K562 (cell line): Measurements from ENCODE around the gene SORCS1. TPM values are rescaled to one million over a fixed set of nuclear protein-coding genes. Genes with fewer than 3 reads are reported as not detected.

ENCODE experiments used
- ATAC-seq: fragments of 200-7000 bp; cut with Tn5 transposase; 3 replicates; pipeline ENCODE4 v1.9.1; 2020; ENCODE audit warnings: moderate library complexity
- BruUV-seq: library from RNA; stranded (reverse); fragments of 400-500 nt; replicated peaks from 2 replicates; lab custom pipeline; 2021; lab: Mats Ljungman, UMichigan
- CTCF ChIA-PET: fragments of 300-600 bp; formaldehyde crosslinking; extraction: SDS; loops from one replicate; lab custom pipeline; 2021; ENCODE audit warnings: low intra/inter-chr PET ratio; lab: Yijun Ruan, JAX
- POLR2A ChIA-PET: fragments of 300-600, 350-650 bp; sonication (Branson Sonifier 250); formaldehyde crosslinking; extraction: SDS; loops from one replicate; lab custom pipeline; 2021; ENCODE audit warnings: antibody characterized with exemption, inconsistent platforms; lab: Yijun Ruan, JAX
- DNase-seq, 4 experiments: peaks; one replicate each; pipeline versions ENCODE4 v3.0.0 to v3.0.0-alpha.2; 2011 to 2018; ENCODE audit warnings: low spot score in 3 of 4, mixed read lengths in 3 of 4; ENCODE audit errors: extremely low read depth in 1 of 4
- FAIRE-seq: peaks from 2 replicates; lab custom pipeline; 2011; peaks lifted over from hg19 to GRCh38; lab: Jason Lieb, UNC
- H2AFZ ChIP-seq: 2 replicates; pipeline ENCODE4 v1.6.0; 2011; ENCODE audit warnings: low read depth, low read length, control low read depth, inconsistent platforms
- H3K27ac ChIP-seq: fragments of 200-600 bp; 3 replicates; pipeline ENCODE4 v1.8.0; 2011; ENCODE audit warnings: low read depth, mild to moderate bottlenecking, control low read depth, inconsistent platforms, low read length, moderate library complexity, mixed read lengths; ENCODE audit errors: extremely low read depth
- H3K27me3 ChIP-seq, 2 experiments: fragments of 300-600 bp in 1 of 2; 2 replicates in 1 of 2; 3 replicates in 1 of 2; pipeline versions ENCODE4 v1.6.0 to v1.8.0; 2011; ENCODE audit warnings: inconsistent platforms in 2 of 2, low read length in 2 of 2, mild to moderate bottlenecking in 1 of 2, mixed read lengths in 1 of 2, moderate library complexity in 1 of 2; ENCODE audit not compliant: control insufficient read depth in 2 of 2, insufficient read depth in 2 of 2
- H3K36me3 ChIP-seq: fragments of 300-600 bp; 3 replicates; pipeline ENCODE4 v1.8.0; 2011; ENCODE audit warnings: mild to moderate bottlenecking, low read length, inconsistent platforms; ENCODE audit not compliant: control insufficient read depth, insufficient read depth
- H3K4me1 ChIP-seq, 2 experiments: fragments of 200-600 bp in 1 of 2; replicated peaks in 1 of 2; 2 replicates in 1 of 2; 3 replicates in 1 of 2; pipeline versions ENCODE4 v1.5.1 to v1.8.0; 2011; ENCODE audit warnings: inconsistent platforms in 2 of 2, low read length in 2 of 2, mild to moderate bottlenecking in 1 of 2, mixed read lengths in 1 of 2, moderate library complexity in 1 of 2; ENCODE audit not compliant: control insufficient read depth in 2 of 2, insufficient read depth in 2 of 2
- H3K4me2 ChIP-seq: 2 replicates; pipeline ENCODE4 v1.6.1; 2011; ENCODE audit warnings: low read length, control low read depth, inconsistent platforms, mixed read lengths; ENCODE audit not compliant: insufficient read depth
- H3K4me3 ChIP-seq: fragments of 200-600 bp; sonication (generic), shearing (Covaris generic); 2 replicates; pipeline ENCODE4 v1.5.1; 2016; ENCODE audit warnings: control low read depth, inconsistent platforms
- H3K79me2 ChIP-seq: fragments of 200-600 bp; 3 replicates; pipeline ENCODE4 v1.8.0; 2011; ENCODE audit warnings: low read length, inconsistent platforms; ENCODE audit not compliant: control insufficient read depth, insufficient read depth
- H3K9ac ChIP-seq, 2 experiments: 2 replicates each; pipeline versions ENCODE4 v1.6.0 to v1.6.1; 2011; ENCODE audit warnings: low read depth in 2 of 2, low read length in 2 of 2, control low read depth in 1 of 2, inconsistent platforms in 1 of 2, mild to moderate bottlenecking in 1 of 2, mixed read lengths in 1 of 2; ENCODE audit not compliant: insufficient read depth in 1 of 2
- H3K9me1 ChIP-seq: one replicate; pipeline ENCODE4 v1.6.0; 2011; ENCODE audit warnings: inconsistent platforms, mild to moderate bottlenecking, low read length, moderate library complexity; ENCODE audit not compliant: control insufficient read depth, insufficient read depth
- H3K9me3 ChIP-seq: replicated peaks from 2 replicates; pipeline ENCODE4 v1.5.1; 2011; ENCODE audit warnings: low read depth, low read length, inconsistent platforms; ENCODE audit not compliant: control insufficient read depth, insufficient read depth
- H4K20me1 ChIP-seq: replicated peaks from 2 replicates; pipeline ENCODE4 v1.6.1; 2011; ENCODE audit warnings: low read length, inconsistent platforms, mixed read lengths; ENCODE audit not compliant: control insufficient read depth, insufficient read depth
- CHAMP1 ChIP-seq: fragments of 450-650 bp; IDR thresholded peaks from 2 replicates; pipeline ENCODE4 v1.6.1; 2016; ENCODE audit warnings: mild to moderate bottlenecking
- EGR1 ChIP-seq: fragments of 450-650 bp; conservative IDR thresholded peaks from 2 replicates; pipeline ENCODE4 v1.6.1; 2017; ENCODE audit warnings: mild to moderate bottlenecking
- FOS ChIP-seq: IDR thresholded peaks from 3 replicates; pipeline ENCODE4 v1.6.1; 2011; ENCODE audit not compliant: insufficient read length; ENCODE audit errors: extremely low read depth
- RNF2 ChIP-seq: sonication (generic); IDR thresholded peaks from 2 replicates; pipeline ENCODE4 v1.6.1; 2016
- ZSCAN32 ChIP-seq: fragments of 450-650 bp; formaldehyde crosslinking; IDR thresholded peaks from 2 replicates; pipeline ENCODE4 v1.4.0; 2020; ENCODE audit warnings: mild to moderate bottlenecking, moderate library complexity
- WGBS: fragments of 100-300 bp; shearing (Covaris generic); methylation state at CpG from one replicate; pipeline ENCODE4 v1.1.6; 2016; ENCODE audit warnings: low coverage, mixed read lengths; ENCODE audit not compliant: insufficient coverage; ENCODE audit errors: missing lambda C conversion rate; 5-methylcytosine and 5-hydroxymethylcytosine counted together
- in situ Hi-C: fragments of 300-500 bp; cut with MboI; formaldehyde crosslinking; loops from 4 replicates; pipeline ENCODE4 v1.15.0; 2018; ENCODE audit warnings: inconsistent platforms, mixed read lengths
- intact Hi-C: fragments of 100-400 bp; cut with micrococcal nuclease; formaldehyde crosslinking; loops from 2 replicates; pipeline ENCODE4 v1.14.2; 2022
- polyA plus RNA-seq, 8 experiments: library from polyadenylated mRNA; depleted of rRNA in 4 of 8; stranded (reverse) in 5 of 8; unstranded in 3 of 8; fragments of >200 nt; fragmentation: Nextera tagmentation in 2 of 8; fragmentation: Illumina TruSeq in 1 of 8; extraction: Ambion mirVana in 2 of 8; extraction: Trizol in 1 of 8; gene quantifications; 2 replicates each; pipeline versions ENCODE4 v1.2.1 to v1.2.3, GENCODE V29; 2011 to 2014; ENCODE audit warnings: inconsistent platforms in 1 of 8, missing spikeins in 1 of 8
- total RNA-seq, 7 experiments: library from RNA; depleted of rRNA in 6 of 7; stranded (reverse); fragments of >200 nt in 6 of 7; fragmentation: Illumina TruSeq in 2 of 7; extraction: Trizol in 2 of 7; gene quantifications; 2 replicates each; pipeline versions ENCODE4 v1.2.1 to v1.2.3, GENCODE V29; 2011 to 2021; ENCODE audit warnings: low replicate concordance in 1 of 7
- TF ChIP-seq, protein P1 (sequence below): fragments of 250-450 bp; sonication (Bioruptor Pico); IDR thresholded peaks from 2 replicates; pipeline ENCODE4 v1.8.0; 2021; ENCODE audit warnings: moderate library complexity, mild to moderate bottlenecking, inconsistent platforms

SORCS1 gene
- total and polyA plus RNA-seq, 9 of the 15 experiments (the other 6 are each of a cell fraction or from before 2014, with no cell fraction given) = 1.5 to 3.9 (median 2.7) TPM

- Histone ChIP-seq H4K20me1 (no peaks in the 10 kb centered on the region), H3K9me1 (no peaks in the 10 kb centered on the region), H3K9me3 (no peaks in the 10 kb centered on the region), H2AFZ (no peak overlapping the region), H3K27me3 (peaks cover 0 to 14% of the 10 kb centered on the region in 2 experiments; a peak in 3 of 5 replicates), H3K36me3 (no peaks in the 10 kb centered on the region), H3K9ac (no peak overlapping the region), H3K79me2 (no peaks in the 10 kb centered on the region), H3K4me1 (peaks cover 0 to 12% of the 10 kb centered on the region in 2 experiments; a peak in 2 of 5 replicates), H3K27ac (no peak overlapping the region), H3K4me3 (no peak overlapping the region), H3K4me2 (no peak overlapping the region)
- DNase-seq (no peak), ATAC-seq (no peak), FAIRE-seq (no peak)
- intact Hi-C loops = no loop called here
- WGBS = 13% methylated on average over 9 of the region's 14 CpGs
- POLR2A ChIA-PET = interaction anchor here (1.0 kb wide), 1 partner anchor 16 kb away, joined by 5 read pairs; no protein-coding TSS in a partner anchor
- in situ Hi-C loops = no loop called here
- CTCF ChIA-PET = no interaction called here
- BruUV-seq = no TSS peak
- TF ChIP-seq EGR1 (0 out of 2 replicates have a peak, but pooled peaks have one; percentile 11), ZSCAN32 (CRISPR knock-in tag) (no peak)
Measured at GRCh38 chr10:107164992-107165391, 486 bp upstream of the SORCS1 start.

GRCh38 chr10:107163076-107163855 lies 1.2 kb downstream of the SORCS1 start:
- Histone ChIP-seq H3K27ac (no peak overlapping the region), H4K20me1 (no peaks in the 10 kb centered on the region), H3K9me1 (no peaks in the 10 kb centered on the region), H3K79me2 (no peaks in the 10 kb centered on the region), H2AFZ (no peak overlapping the region), H3K4me3 (no peak overlapping the region), H3K36me3 (no peaks in the 10 kb centered on the region), H3K4me1 (peaks cover 0 to 12% of the 10 kb centered on the region in 2 experiments; a peak in 2 of 5 replicates), H3K27me3 (peaks cover 0 to 14% of the 10 kb centered on the region in 2 experiments; a peak in 3 of 5 replicates), H3K9ac (no peak overlapping the region), H3K4me2 (no peak overlapping the region), H3K9me3 (no peaks in the 10 kb centered on the region)
- POLR2A ChIA-PET = no interaction called here
- intact Hi-C loops (no loop called here), in situ Hi-C loops (no loop called here)
- DNase-seq = no peak
- WGBS = 0% methylated on average over 7 of the region's 7 CpGs
- FAIRE-seq = no peak
- no peak for ATAC-seq
- CTCF ChIA-PET = no interaction called here
- no TSS peak for BruUV-seq
- TF ChIP-seq, protein P1, sequence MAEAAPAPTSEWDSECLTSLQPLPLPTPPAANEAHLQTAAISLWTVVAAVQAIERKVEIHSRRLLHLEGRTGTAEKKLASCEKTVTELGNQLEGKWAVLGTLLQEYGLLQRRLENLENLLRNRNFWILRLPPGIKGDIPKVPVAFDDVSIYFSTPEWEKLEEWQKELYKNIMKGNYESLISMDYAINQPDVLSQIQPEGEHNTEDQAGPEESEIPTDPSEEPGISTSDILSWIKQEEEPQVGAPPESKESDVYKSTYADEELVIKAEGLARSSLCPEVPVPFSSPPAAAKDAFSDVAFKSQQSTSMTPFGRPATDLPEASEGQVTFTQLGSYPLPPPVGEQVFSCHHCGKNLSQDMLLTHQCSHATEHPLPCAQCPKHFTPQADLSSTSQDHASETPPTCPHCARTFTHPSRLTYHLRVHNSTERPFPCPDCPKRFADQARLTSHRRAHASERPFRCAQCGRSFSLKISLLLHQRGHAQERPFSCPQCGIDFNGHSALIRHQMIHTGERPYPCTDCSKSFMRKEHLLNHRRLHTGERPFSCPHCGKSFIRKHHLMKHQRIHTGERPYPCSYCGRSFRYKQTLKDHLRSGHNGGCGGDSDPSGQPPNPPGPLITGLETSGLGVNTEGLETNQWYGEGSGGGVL (CRISPR knock-in tag) = no peak
- TF ChIP-seq FOS = no peak
- TF ChIP-seq CHAMP1 = no peak
- no peak for TF ChIP-seq RNF2
